Measurements from ENCODE around the gene IRF9.

GRCh38 chr14:24197056-24197450 is 36.0 kb downstream of the IRF9 start:
- TF ChIP-seq ATF1 (CRISPR knock-in tag; IDR thresholded peaks at IDR 0.05) (no peak), HMGXB3 (CRISPR knock-in tag; IDR thresholded peaks at IDR 0.05; ENCODE audit: borderline replicate concordance) (no peak), ARNT2 (CRISPR knock-in tag; IDR thresholded peaks at IDR 0.05; ENCODE audit: low read depth) (no peak), POLR2A (IDR thresholded peaks at IDR 0.05; ENCODE audit: insufficient read depth in 1 of 2, low read depth in 2 of 2, low read length in 2 of 2) (no peak), GABPA (IDR thresholded peaks at IDR 0.05; ENCODE audit: low read depth, low read length) (no peak), GABPA (CRISPR knock-in tag; IDR thresholded peaks at IDR 0.05; ENCODE audit: low read depth) (no peak)

Data from HepG2 (cell line).